H1 (cell line): Measurements from ENCODE around the gene ARCN1. TPM values are rescaled to one million over a fixed set of nuclear protein-coding genes. Genes with fewer than 3 reads are reported as not detected.

ENCODE experiments used
- CTCF ChIA-PET: fragments of 300-600 bp; sonication (Branson Sonifier 250); formaldehyde crosslinking; loops from one replicate; lab custom pipeline; 2021; ENCODE audit not compliant: partially characterized antibody; lab: Charles Lee
- POLR2A ChIA-PET: fragments of 300-600 bp; sonication (Branson Sonifier 250); formaldehyde crosslinking; loops from one replicate; lab custom pipeline; 2021; ENCODE audit warnings: inconsistent platforms; ENCODE audit not compliant: partially characterized antibody; lab: Charles Lee
- DNase-seq, 2 experiments: peaks; one replicate each; pipeline versions ENCODE4 v3.0.0 to v3.0.0-alpha.2; 2010 to 2022; ENCODE audit warnings: low spot score in 2 of 2, low read depth in 1 of 2, mixed read lengths in 1 of 2
- FAIRE-seq: peaks from 2 replicates; lab custom pipeline; 2011; peaks lifted over from hg19 to GRCh38; lab: Jason Lieb, UNC
- H2AFZ ChIP-seq: 2 replicates; pipeline ENCODE4 v1.8.1; 2012; ENCODE audit warnings: low read length, inconsistent platforms
- H2AK5ac ChIP-seq: 2 replicates; pipeline ENCODE4 v1.6.1; 2013; ENCODE audit warnings: low read depth, low read length
- H2BK120ac ChIP-seq: replicated peaks from 2 replicates; pipeline ENCODE3; 2013; ENCODE audit warnings: low read depth, low read length, inconsistent platforms
- H2BK12ac ChIP-seq: 2 replicates; pipeline ENCODE4 v1.6.1; 2013; ENCODE audit warnings: low read depth, low read length
- H2BK15ac ChIP-seq: 2 replicates; pipeline ENCODE4 v1.6.1; 2013; ENCODE audit warnings: low read length
- H2BK20ac ChIP-seq: 2 replicates; pipeline ENCODE4 v1.6.1; 2013; ENCODE audit warnings: low read length
- H2BK5ac ChIP-seq: 2 replicates; pipeline ENCODE4 v1.6.1; 2013; ENCODE audit warnings: low read depth, low read length
- H3K14ac ChIP-seq: 2 replicates; pipeline ENCODE4 v1.6.1; 2013; ENCODE audit warnings: inconsistent platforms; ENCODE audit not compliant: insufficient read length
- H3K18ac ChIP-seq: 2 replicates; pipeline ENCODE4 v1.6.1; 2013; ENCODE audit warnings: low read length; ENCODE audit errors: extremely low read depth
- H3K23ac ChIP-seq: 2 replicates; pipeline ENCODE4 v1.6.1; 2013; ENCODE audit warnings: inconsistent platforms; ENCODE audit not compliant: insufficient read length
- H3K23me2 ChIP-seq: 2 replicates; pipeline ENCODE4 v1.6.1; 2013; ENCODE audit warnings: low read depth, low read length
- H3K27ac ChIP-seq: 2 replicates; pipeline ENCODE4 v1.6.1; 2011; ENCODE audit warnings: low read depth, low read length, inconsistent platforms
- H3K27me3 ChIP-seq, 4 experiments: replicated peaks in 1 of 4; 1 replicate in 1 of 4; 2 replicates in 3 of 4; pipeline versions ENCODE4 v1.6.1 to v1.8.1; 2011 to 2013; ENCODE audit warnings: low read length in 3 of 4, mild to moderate bottlenecking in 3 of 4, inconsistent platforms in 2 of 4, mixed read lengths in 2 of 4, moderate library complexity in 1 of 4; ENCODE audit not compliant: control insufficient read depth in 3 of 4, insufficient read depth in 3 of 4; ENCODE audit errors: extremely low read depth in 1 of 4
- H3K36me3 ChIP-seq, 4 experiments: 2 replicates each; pipeline versions ENCODE4 v1.6.1 to v1.8.1; 2011 to 2013; ENCODE audit warnings: mild to moderate bottlenecking in 4 of 4, low read length in 3 of 4, moderate library complexity in 2 of 4, control low read depth in 1 of 4, inconsistent platforms in 1 of 4; ENCODE audit not compliant: insufficient read depth in 4 of 4, control insufficient read depth in 2 of 4
- H3K4ac ChIP-seq: replicated peaks from 2 replicates; pipeline ENCODE3; 2013; ENCODE audit warnings: low read length, low read depth, mixed read lengths, inconsistent platforms; ENCODE audit not compliant: insufficient read length
- H3K4me1 ChIP-seq, 4 experiments: replicated peaks in 1 of 4; 1 replicate in 1 of 4; 2 replicates in 3 of 4; pipeline versions ENCODE4 v1.6.1 to v1.8.1; 2011 to 2013; ENCODE audit warnings: low read length in 3 of 4, inconsistent platforms in 2 of 4, mixed read lengths in 1 of 4; ENCODE audit not compliant: insufficient read depth in 4 of 4, control insufficient read depth in 3 of 4
- H3K4me2 ChIP-seq, 2 experiments: 2 replicates each; pipeline versions ENCODE4 v1.6.1 to v1.8.1; 2011 to 2013; ENCODE audit warnings: low read depth in 2 of 2, low read length in 2 of 2, control low read depth in 1 of 2, inconsistent platforms in 1 of 2, mild to moderate bottlenecking in 1 of 2; ENCODE audit not compliant: insufficient read depth in 1 of 2
- H3K4me3 ChIP-seq, 4 experiments: fragments of 200-600, 300-600 bp in 1 of 4; sonication (generic), shearing (Covaris generic), sonication (Bioruptor Twin) in 1 of 4; 2 replicates each; pipeline versions ENCODE4 v1.5.1 to v1.8.1; 2011 to 2016; ENCODE audit warnings: low read length in 4 of 4, low read depth in 3 of 4, control low read depth in 2 of 4, inconsistent platforms in 2 of 4, mild to moderate bottlenecking in 2 of 4, mixed read lengths in 1 of 4, moderate library complexity in 1 of 4; ENCODE audit not compliant: insufficient read depth in 2 of 4; ENCODE audit errors: extremely low read depth in 1 of 4
- H3K56ac ChIP-seq: replicated peaks from 2 replicates; pipeline ENCODE3; 2013; ENCODE audit warnings: low read depth, mild to moderate bottlenecking, mixed read lengths, low read length, inconsistent platforms; ENCODE audit not compliant: insufficient read length
- H3K79me1 ChIP-seq: 2 replicates; pipeline ENCODE4 v1.6.1; 2013; ENCODE audit warnings: low read depth, low read length, control low read depth
- H3K79me2 ChIP-seq, 2 experiments: 2 replicates each; pipeline versions ENCODE4 v1.6.1 to v1.8.1; 2012 to 2013; ENCODE audit warnings: low read length in 2 of 2, mild to moderate bottlenecking in 2 of 2, inconsistent platforms in 1 of 2; ENCODE audit not compliant: insufficient read depth in 2 of 2, control insufficient read depth in 1 of 2
- H3K9ac ChIP-seq, 4 experiments: replicated peaks in 1 of 4; 1 replicate in 1 of 4; 2 replicates in 3 of 4; pipeline versions ENCODE4 v1.6.1 to v1.8.1; 2011 to 2013; ENCODE audit warnings: low read depth in 3 of 4, low read length in 3 of 4, control low read depth in 2 of 4, mild to moderate bottlenecking in 2 of 4, moderate library complexity in 2 of 4, inconsistent platforms in 1 of 4; ENCODE audit errors: extremely low read depth in 1 of 4
- H3K9me3 ChIP-seq, 2 experiments: 2 replicates each; pipeline versions ENCODE4 v1.6.1 to v1.8.1; 2012 to 2013; ENCODE audit warnings: mild to moderate bottlenecking in 2 of 2, moderate library complexity in 2 of 2, control low read depth in 1 of 2, inconsistent platforms in 1 of 2, low read depth in 1 of 2, low read length in 1 of 2, mixed read lengths in 1 of 2; ENCODE audit not compliant: insufficient read depth in 2 of 2
- H4K20me1 ChIP-seq, 2 experiments: replicated peaks in 1 of 2; 2 replicates each; pipeline versions ENCODE3 to v1.8.1; 2011 to 2013; ENCODE audit warnings: inconsistent platforms in 2 of 2, low read length in 2 of 2, mild to moderate bottlenecking in 1 of 2; ENCODE audit not compliant: insufficient read depth in 2 of 2, control insufficient read depth in 1 of 2
- H4K5ac ChIP-seq: 2 replicates; pipeline ENCODE4 v1.6.1; 2013; ENCODE audit warnings: low read length, low read depth, mixed read lengths, inconsistent platforms; ENCODE audit not compliant: insufficient read length
- H4K8ac ChIP-seq: 2 replicates; pipeline ENCODE4 v1.8.0; 2013; ENCODE audit warnings: mild to moderate bottlenecking, moderate library complexity, low read length, inconsistent platforms; ENCODE audit not compliant: insufficient read depth; ENCODE audit errors: extremely low read depth
- H4K91ac ChIP-seq: replicated peaks from 2 replicates; pipeline ENCODE3; 2013; ENCODE audit warnings: low read length, mixed read lengths, inconsistent platforms; ENCODE audit not compliant: insufficient read length
- TEAD4 ChIP-seq: IDR thresholded peaks from 2 replicates; pipeline ENCODE4 v1.6.1; 2012; ENCODE audit warnings: low read depth, low read length, inconsistent platforms, mixed read lengths
- WGBS, 2 experiments: shearing (Covaris generic) in 1 of 2; methylation state at CpG; one replicate each; pipeline versions ENCODE4 v1.1.6 to v1.1.7; 2013 to 2015; ENCODE audit warnings: low lambda C conversion rate in 2 of 2, mixed read lengths in 2 of 2, inconsistent platforms in 1 of 2, low coverage in 1 of 2, missing lambda C conversion rate in 1 of 2; ENCODE audit not compliant: insufficient replicate concordance in 2 of 2, insufficient coverage in 1 of 2, insufficient read length in 1 of 2; ENCODE audit errors: extremely low coverage in 1 of 2, missing lambda C conversion rate in 1 of 2; 5-methylcytosine and 5-hydroxymethylcytosine counted together
- polyA plus RNA-seq, 7 experiments: library from polyadenylated mRNA; depleted of rRNA in 3 of 7; stranded (reverse) in 5 of 7; unstranded in 2 of 7; fragments of >200 nt in 5 of 7; fragments of 200-250 nt in 2 of 7; gene quantifications; 1 replicate in 5 of 7; 2 replicates in 1 of 7; 4 replicates in 1 of 7; pipeline versions ENCODE4 v1.2.1 to v1.2.3, GENCODE V29; 2011 to 2013; ENCODE audit warnings: missing spikeins in 2 of 7, mixed read lengths in 2 of 7
- total RNA-seq: library from RNA; stranded (reverse); fragmentation: NEBNext Ultra II Directional; extraction: Animal tissue kit (Norgen Biotek cat#: 25700); gene quantifications from 2 replicates; pipeline ENCODE4 v1.2.1, GENCODE V29; 2021

Gene ARCN1
- total and polyA plus RNA-seq, 2 of the 8 experiments (the other 6 are each of a cell fraction or from before 2014, with no cell fraction given), result 132 to 146 TPM

GRCh38 chr11:118606844-118607228 is 34.6 kb downstream of the ARCN1 start:
- Histone ChIP-seq H3K27ac (no peak overlapping the region), H2BK15ac (no peak overlapping the region), H2BK20ac (no peak overlapping the region), H4K8ac (no peak overlapping the region), H3K27me3 (peaks cover 45 to 75% (median 73%) of the 10 kb centered on the region in 4 experiments), H2AFZ (no peak overlapping the region), H3K4ac (no peak overlapping the region), H2BK5ac (no peak overlapping the region), H2AK5ac (no peak overlapping the region), H3K79me2 (no peaks in the 10 kb centered on the region), H3K4me3 (no peak overlapping the region), H3K56ac (no peak overlapping the region), H3K9ac (no peak overlapping the region), H2BK12ac (no peak overlapping the region), H3K23ac (no peak overlapping the region), H2BK120ac (no peak overlapping the region), H3K14ac (no peak overlapping the region), H3K4me1 (peaks cover 12 to 36% (median 14%) of the 10 kb centered on the region in 4 experiments), H3K79me1 (no peaks in the 10 kb centered on the region), H3K23me2 (peaks cover 32% of the 10 kb centered on the region; the same call in 1 of the 2 replicates), H3K36me3 (peaks cover 0 to 19% (median 5%) of the 10 kb centered on the region in 4 experiments; a peak in 5 of 8 replicates), H3K4me2 (peak overlapping the region in 1 of 2 experiments; percentile 83; a peak in 1 of 4 replicates), H4K91ac (no peak overlapping the region), H4K20me1 (peaks cover 5 to 9% of the 10 kb centered on the region in 2 experiments), H4K5ac (no peak overlapping the region), H3K18ac (no peak overlapping the region), H3K9me3 (no peaks in the 10 kb centered on the region; a peak in 1 of 4 replicates)
- TF ChIP-seq TEAD4, result no peak
- WGBS, 2 experiments, result 79% methylated on average over 7 of the region's 7 CpGs; no CpG with 5 or more reads in 1 of the 2 experiments
- no peak for DNase-seq
- no peak for FAIRE-seq
- CTCF ChIA-PET, result interaction anchor here (0.6 to 25.3 kb wide), 14 partner anchors 7 to 1345 kb away, joined by 3 to 435 read pairs (median 4); partner anchors contain the start of gene TREH
- POLR2A ChIA-PET, result interaction anchor here (0.9 to 28.7 kb wide), 6 partner anchors 13 to 404 kb away, joined by 3 to 574 read pairs (median 7); no protein-coding TSS in a partner anchor
